ENCODE data around the gene TMEM214. TPM values are rescaled to one million over a fixed set of nuclear protein-coding genes. Genes with fewer than 3 reads are reported as not detected.

Gene TMEM214
- total RNA-seq, 6 experiments from 2014 or later = 119 to 162 (median 144) TPM

- H3K9me3 Mint-ChIP-seq = no peaks in the 10 kb centered on the region
- H3K4me1 Mint-ChIP-seq (ENCODE audit: low read depth) = peaks cover 10% of the 10 kb centered on the region
- H3K27ac Mint-ChIP-seq = no peak overlapping the region
- H3K4me3 Mint-ChIP-seq = no peak overlapping the region
- no peaks in the 10 kb centered on the region for H3K36me3 Mint-ChIP-seq (ENCODE audit: low read depth)
- no peak for TF ChIP-seq CTCF (IDR thresholded peaks at IDR 0.05)
- no peaks in the 10 kb centered on the region; the same call in 1 of the 2 replicates for H3K27me3 Mint-ChIP-seq (ENCODE audit: insufficient read depth)
- peak; percentile 8 for DNase-seq
Observed at GRCh38 chr2:27003857-27004256, 28.9 kb upstream of the TMEM214 start.

GRCh38 chr2:27006602-27007415 lies 26.0 kb upstream of the TMEM214 start:
- H3K9me3 Mint-ChIP-seq = no peaks in the 10 kb centered on the region
- TF ChIP-seq CTCF (IDR thresholded peaks at IDR 0.05) = no peak
- H3K36me3 Mint-ChIP-seq (ENCODE audit: low read depth) = no peaks in the 10 kb centered on the region
- no peak for DNase-seq
- H3K4me1 Mint-ChIP-seq (ENCODE audit: low read depth) = peaks cover 29% of the 10 kb centered on the region
- H3K27ac Mint-ChIP-seq = no peak overlapping the region
- H3K4me3 Mint-ChIP-seq = no peak overlapping the region
- no peaks in the 10 kb centered on the region for H3K27me3 Mint-ChIP-seq (ENCODE audit: insufficient read depth)

- Mint-ChIP-seq H3K36me3 (ENCODE audit: low read depth) (no peaks in the 10 kb centered on the region), H3K27ac (no peak overlapping the region), H3K9me3 (no peaks in the 10 kb centered on the region), H3K4me1 (ENCODE audit: low read depth) (peaks cover 34% of the 10 kb centered on the region), H3K4me3 (no peak overlapping the region), H3K27me3 (ENCODE audit: insufficient read depth) (no peaks in the 10 kb centered on the region)
- no peak for TF ChIP-seq CTCF (IDR thresholded peaks at IDR 0.05)
- DNase-seq = no peak
Observed at GRCh38 chr2:27007416-27008374, 25.1 kb upstream of the TMEM214 start.

- TF ChIP-seq CTCF (IDR thresholded peaks at IDR 0.05) = no peak
- Mint-ChIP-seq H3K4me1 (ENCODE audit: low read depth) (peaks cover 33% of the 10 kb centered on the region), H3K4me3 (no peak overlapping the region), H3K27ac (no peak overlapping the region), H3K27me3 (ENCODE audit: insufficient read depth) (no peaks in the 10 kb centered on the region), H3K9me3 (no peaks in the 10 kb centered on the region), H3K36me3 (ENCODE audit: low read depth) (no peaks in the 10 kb centered on the region)
- no peak for DNase-seq
Observed at GRCh38 chr2:27008678-27009077, 24.1 kb upstream of the TMEM214 start.

GRCh38 chr2:27009083-27009482 lies 23.7 kb upstream of the TMEM214 start:
- Mint-ChIP-seq H3K4me3 (no peak overlapping the region), H3K4me1 (ENCODE audit: low read depth) (peaks cover 28% of the 10 kb centered on the region), H3K27me3 (ENCODE audit: insufficient read depth) (no peaks in the 10 kb centered on the region), H3K27ac (no peak overlapping the region), H3K9me3 (no peaks in the 10 kb centered on the region), H3K36me3 (ENCODE audit: low read depth) (no peaks in the 10 kb centered on the region)
- TF ChIP-seq CTCF (IDR thresholded peaks at IDR 0.05) = no peak
- no peak for DNase-seq

Data from HFFc6 (cell line).